ENCODE measurements around the gene CENPM.

The CENPM gene

DNA sequence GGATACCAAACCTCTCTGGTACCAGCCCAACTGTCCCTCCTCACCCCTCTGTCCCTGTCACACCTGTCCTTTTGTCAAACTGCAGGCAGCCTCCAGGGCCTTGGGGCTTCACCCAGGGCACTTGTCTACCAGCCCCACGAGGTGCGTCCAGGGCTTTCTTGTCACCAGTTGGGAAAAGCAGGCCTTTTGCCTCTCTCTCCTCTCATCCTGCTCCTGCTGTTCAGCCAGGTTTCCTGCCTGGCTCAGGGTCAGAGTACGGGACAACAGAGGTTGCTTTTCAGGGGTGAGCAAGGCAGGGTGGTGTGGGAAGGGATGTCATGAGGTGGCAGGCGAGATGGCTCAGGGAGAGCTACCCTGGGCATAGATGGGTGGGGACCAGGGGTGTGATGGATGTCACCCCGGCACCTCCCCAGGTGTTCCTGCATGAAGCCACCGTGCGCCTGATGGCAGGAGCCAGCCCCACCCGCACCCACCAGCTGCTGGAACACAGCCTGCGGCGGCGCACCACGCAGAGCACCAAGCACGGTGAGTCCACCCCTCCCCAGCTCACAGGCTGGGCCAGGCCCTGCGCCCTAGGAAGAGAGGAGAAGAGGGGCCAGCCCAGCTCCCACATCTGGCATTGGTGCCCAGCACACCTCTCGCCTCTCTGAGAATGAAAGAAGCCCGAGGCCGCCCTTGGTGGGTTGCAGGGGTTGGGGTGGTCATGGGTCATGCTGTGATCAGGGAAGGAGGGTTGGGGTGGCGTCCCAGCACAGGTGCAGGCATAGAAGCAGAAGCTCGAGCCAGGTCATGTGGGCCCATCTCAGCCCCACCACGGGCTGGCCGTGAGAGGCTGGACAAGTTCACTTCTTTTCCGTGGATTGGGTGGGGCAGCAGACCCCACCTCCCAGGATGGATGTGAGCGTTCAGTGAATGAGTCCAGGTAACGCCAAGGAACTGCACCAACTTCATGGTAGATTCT is 42.2 kb downstream of the CENPM start:
- no peak for TF ChIP-seq CTCF (IDR thresholded peaks at IDR 0.05; ENCODE audit: control insufficient read depth, extremely low read depth, insufficient read depth)
- no peak overlapping the region for H3K4me3 ChIP-seq (ENCODE audit: low read depth, low read length)
- no peak for DNase-seq (ENCODE audit: low read depth)

DNA sequence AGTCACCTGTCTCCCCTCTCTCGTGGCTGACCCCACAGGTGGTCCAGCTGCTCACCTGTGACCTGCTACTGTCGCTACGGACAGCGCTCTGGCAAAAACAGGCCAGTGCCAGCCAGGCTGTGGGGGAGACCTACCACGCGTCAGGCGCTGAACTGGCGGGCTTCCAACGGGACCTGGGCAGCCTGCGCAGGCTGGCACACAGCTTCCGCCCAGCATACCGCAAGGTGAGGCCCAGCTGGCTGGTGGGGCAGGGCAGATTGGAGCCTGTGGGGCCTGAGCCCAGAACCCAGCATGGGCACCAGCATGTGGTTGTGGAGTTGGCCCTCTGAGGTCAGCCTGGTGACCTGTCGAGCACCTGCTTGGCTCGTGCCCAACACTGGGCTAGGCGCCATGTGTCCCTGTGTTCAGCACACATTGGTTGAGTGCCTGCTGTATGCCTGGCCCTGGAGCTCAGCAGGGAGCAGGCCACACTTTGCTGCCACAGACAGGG is 44.0 kb downstream of the CENPM start:
- peak; percentile 89 for DNase-seq (ENCODE audit: low read depth)
- TF ChIP-seq CTCF (IDR thresholded peaks at IDR 0.05; ENCODE audit: control insufficient read depth, extremely low read depth, insufficient read depth) = no peak
- no peak overlapping the region for H3K4me3 ChIP-seq (ENCODE audit: low read depth, low read length)

DNA sequence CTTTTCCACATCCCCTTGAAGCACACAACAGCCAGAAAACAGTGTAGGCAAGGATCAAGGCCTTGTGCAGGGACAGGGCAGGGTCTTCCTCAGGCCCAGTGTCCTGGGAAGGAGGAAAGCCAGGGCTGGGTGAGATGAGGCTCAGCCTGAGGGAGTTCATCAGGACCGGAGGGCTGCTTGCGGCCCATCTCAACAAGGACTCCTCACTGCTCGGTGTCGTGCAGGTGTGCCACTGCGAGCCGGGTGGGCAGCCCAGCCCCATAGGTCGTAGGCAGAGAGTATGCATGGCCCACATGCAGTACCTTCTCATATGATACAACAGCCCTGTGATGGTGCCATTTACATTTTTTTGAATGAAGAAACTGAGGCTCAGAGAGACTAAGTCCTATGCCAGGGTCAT is 44.9 kb downstream of the CENPM start:
- no peak for DNase-seq (ENCODE audit: low read depth)
- H3K4me3 ChIP-seq (ENCODE audit: low read depth, low read length) = no peak overlapping the region
- TF ChIP-seq CTCF (IDR thresholded peaks at IDR 0.05; ENCODE audit: control insufficient read depth, extremely low read depth, insufficient read depth) = no peak

DNA sequence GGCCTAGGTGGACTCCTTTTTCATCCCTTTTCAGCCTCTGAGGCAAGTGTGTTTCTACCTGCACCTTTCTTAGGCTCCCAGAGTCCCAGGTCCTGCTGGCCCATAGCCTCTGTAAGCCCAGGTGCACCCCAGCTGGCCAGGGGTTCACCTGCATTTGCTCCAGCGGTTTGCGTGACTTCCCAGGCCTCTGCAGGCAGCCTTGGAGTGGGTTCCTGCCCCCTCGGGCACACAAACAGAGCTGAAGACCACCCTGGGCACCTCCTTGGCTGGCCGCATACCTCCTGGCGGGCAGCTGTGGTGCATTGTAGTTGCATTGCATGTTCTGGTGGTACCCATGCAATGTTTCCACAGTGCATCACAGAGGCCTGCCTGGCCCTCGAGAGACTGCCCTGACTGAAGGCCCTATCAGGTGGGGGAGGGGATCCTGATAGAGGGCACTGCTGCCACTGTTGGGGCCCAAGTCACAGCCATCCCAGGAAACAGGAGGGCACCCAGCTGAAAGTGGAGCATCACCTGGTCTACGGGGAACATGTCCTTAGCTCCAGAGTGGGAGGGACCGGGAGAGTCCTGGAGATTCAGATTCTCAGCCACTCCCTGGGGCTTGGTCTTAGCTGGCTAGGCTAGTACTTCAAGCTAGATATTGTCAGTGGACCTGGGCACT is 46.2 kb downstream of the CENPM start:
- no peak overlapping the region for H3K4me3 ChIP-seq (ENCODE audit: low read depth, low read length)
- no peak for TF ChIP-seq CTCF (IDR thresholded peaks at IDR 0.05; ENCODE audit: control insufficient read depth, extremely low read depth, insufficient read depth)
- no peak for DNase-seq (ENCODE audit: low read depth)

DNA sequence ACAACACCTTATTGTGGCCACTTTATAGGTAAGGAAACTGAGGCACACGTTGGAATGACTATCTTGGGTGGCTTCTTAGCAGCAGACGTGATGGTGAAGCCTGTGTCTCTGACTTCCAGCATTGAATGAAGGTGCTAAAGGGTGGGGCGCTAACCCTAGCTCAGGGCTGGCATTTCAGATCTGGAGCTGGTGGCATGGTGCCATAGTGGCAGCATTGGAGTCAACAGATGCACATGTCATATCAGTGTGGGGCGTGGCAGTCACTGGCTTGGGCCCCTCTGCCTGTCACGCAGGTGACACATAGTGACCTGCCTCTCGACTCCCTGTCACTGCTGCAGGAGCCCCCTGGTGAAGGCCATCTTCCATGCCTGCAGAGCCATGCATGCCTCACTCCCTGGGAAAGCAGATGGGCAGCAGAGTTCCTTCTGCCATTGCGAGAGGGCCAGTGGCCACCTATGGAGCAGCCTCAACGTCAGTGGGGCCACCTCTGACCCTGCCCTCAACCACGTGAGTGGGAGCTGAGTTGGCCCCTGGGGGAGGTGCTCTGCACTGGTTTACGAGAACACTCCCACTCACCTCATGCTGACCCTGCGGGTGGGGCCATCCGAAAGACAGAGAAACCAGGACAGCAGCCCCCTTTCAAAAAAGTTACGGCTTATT is 46.8 kb downstream of the CENPM start:
- H3K4me3 ChIP-seq (ENCODE audit: low read depth, low read length) = no peak overlapping the region
- no peak for TF ChIP-seq CTCF (IDR thresholded peaks at IDR 0.05; ENCODE audit: control insufficient read depth, extremely low read depth, insufficient read depth)
- DNase-seq (ENCODE audit: low read depth) = no peak

- no peak for TF ChIP-seq CTCF (IDR thresholded peaks at IDR 0.05; ENCODE audit: control insufficient read depth, extremely low read depth, insufficient read depth)
- DNase-seq (ENCODE audit: low read depth) = no peak
- no peak overlapping the region for H3K4me3 ChIP-seq (ENCODE audit: low read depth, low read length)
These were observed 47.8 kb downstream of the CENPM start for GRCh38 chr22:41899110-41899509.
